ENCODE results near the gene PRR12.

The PRR12 gene

GRCh38 chr19:49590071-49590970 lies 661 bp upstream of the PRR12 start (continued):
- TF ChIP-seq ZNF350 (tag by site-specific recombination; IDR thresholded peaks at IDR 0.05) (no peak), ZBTB17 (tag by site-specific recombination; IDR thresholded peaks at IDR 0.05) (peak; percentile 78; the same call in 1 of the 2 replicates), FEZF1 (tag by site-specific recombination; IDR thresholded peaks at IDR 0.05) (no peak), ZNF610 (tag by site-specific recombination; IDR thresholded peaks at IDR 0.05; ENCODE audit: borderline replicate concordance) (0 out of 2 replicates have a peak, but pooled peaks have one; percentile 16), SP3 (tag by site-specific recombination; IDR thresholded peaks at IDR 0.05) (peak; percentile 89), ZNF501 (tag by site-specific recombination; IDR thresholded peaks at IDR 0.05) (0 out of 2 replicates have a peak, but pooled peaks have one; percentile 79), ZSCAN23 (tag by site-specific recombination; IDR thresholded peaks at IDR 0.05) (no peak), GLI4 (tag by site-specific recombination; IDR thresholded peaks at IDR 0.05) (no peak), KLF16 (tag by site-specific recombination; IDR thresholded peaks at IDR 0.05) (peak; percentile 51), ZBTB10 (tag by site-specific recombination; IDR thresholded peaks at IDR 0.05) (peak; percentile 81; the same call in 1 of the 2 replicates), ZBTB26 (tag by site-specific recombination; optimal IDR thresholded peaks at IDR 0.05) (peak; percentile 84), SP2 (tag by site-specific recombination; IDR thresholded peaks at IDR 0.05) (peak; percentile 81), ZNF664 (tag by site-specific recombination; IDR thresholded peaks at IDR 0.05) (no peak), PATZ1 (tag by site-specific recombination; IDR thresholded peaks at IDR 0.05) (peak; percentile 83)

GRCh38 chr19:49591731-49592485 lies 926 bp downstream of the PRR12 start:
- peaks cover 19 to 28% of the 10 kb centered on the region in 2 experiments for H3K36me3 ChIP-seq (ENCODE audit: control insufficient read depth in 2 of 2, insufficient read depth in 1 of 2, low read length in 2 of 2)
- no peaks in the 10 kb centered on the region for H3K9me3 ChIP-seq (ENCODE audit: control insufficient read depth, insufficient read depth, low read depth, low read length)
- CTCF ChIA-PET = interaction anchor here (0.6 to 1.0 kb wide), 4 partner anchors 12 to 81 kb away, joined by 3 to 5 read pairs (median 4); partner anchors contain the start of gene NOSIP
- H3K4me3 ChIP-seq (ENCODE audit: low read depth, low read length) = peak overlapping the region; percentile 82
- peaks cover 7% of the 10 kb centered on the region for H3K4me1 ChIP-seq (ENCODE audit: control insufficient read depth, insufficient read depth, low read length)
- peak overlapping the region; percentile 98 for H3K27ac ChIP-seq (ENCODE audit: extremely low read depth, low read depth, low read length)
- POLR2A ChIA-PET = interaction anchor here (0.6 to 7.1 kb wide), 11 partner anchors 13 to 221 kb away, joined by 3 to 124 read pairs (median 4); partner anchors contain the start of genes FUZ, IRF3, NOSIP and PRRG2
- peak; percentile 52; the same call in 1 of the 2 replicates for TF ChIP-seq SCRT2 (tag by site-specific recombination; IDR thresholded peaks at IDR 0.05)
- peak; percentile 40; the same call in 1 of the 2 replicates for TF ChIP-seq ZNF843 (tag by site-specific recombination; IDR thresholded peaks at IDR 0.05)
- peak; percentile 28; the same call in 1 of the 2 replicates for TF ChIP-seq BCL6B (tag by site-specific recombination; IDR thresholded peaks at IDR 0.05)
- peak; percentile 73 for TF ChIP-seq ZBTB26 (tag by site-specific recombination; optimal IDR thresholded peaks at IDR 0.05)
- peak; percentile 94 for TF ChIP-seq ZBTB11 (tag by site-specific recombination; conservative IDR thresholded peaks at IDR 0.05; ENCODE audit: low read depth)
- no peak for TF ChIP-seq ZNF292 (tag by site-specific recombination; IDR thresholded peaks at IDR 0.05; ENCODE audit: borderline replicate concordance, low read depth)
- TF ChIP-seq ZNF366 (tag by site-specific recombination; conservative IDR thresholded peaks at IDR 0.05) = peak; percentile 64

All from HEK293 (cell line).